Raji (cell line): Measurements from ENCODE around the gene PAPPA.

Experiments used
- POLR2A ChIP-seq: IDR thresholded peaks from 2 replicates; pipeline ENCODE4 v1.6.1; 2011; ENCODE audit warnings: low read depth, low read length, control low read depth; ENCODE audit not compliant: insufficient read depth

Gene PAPPA

DNA sequence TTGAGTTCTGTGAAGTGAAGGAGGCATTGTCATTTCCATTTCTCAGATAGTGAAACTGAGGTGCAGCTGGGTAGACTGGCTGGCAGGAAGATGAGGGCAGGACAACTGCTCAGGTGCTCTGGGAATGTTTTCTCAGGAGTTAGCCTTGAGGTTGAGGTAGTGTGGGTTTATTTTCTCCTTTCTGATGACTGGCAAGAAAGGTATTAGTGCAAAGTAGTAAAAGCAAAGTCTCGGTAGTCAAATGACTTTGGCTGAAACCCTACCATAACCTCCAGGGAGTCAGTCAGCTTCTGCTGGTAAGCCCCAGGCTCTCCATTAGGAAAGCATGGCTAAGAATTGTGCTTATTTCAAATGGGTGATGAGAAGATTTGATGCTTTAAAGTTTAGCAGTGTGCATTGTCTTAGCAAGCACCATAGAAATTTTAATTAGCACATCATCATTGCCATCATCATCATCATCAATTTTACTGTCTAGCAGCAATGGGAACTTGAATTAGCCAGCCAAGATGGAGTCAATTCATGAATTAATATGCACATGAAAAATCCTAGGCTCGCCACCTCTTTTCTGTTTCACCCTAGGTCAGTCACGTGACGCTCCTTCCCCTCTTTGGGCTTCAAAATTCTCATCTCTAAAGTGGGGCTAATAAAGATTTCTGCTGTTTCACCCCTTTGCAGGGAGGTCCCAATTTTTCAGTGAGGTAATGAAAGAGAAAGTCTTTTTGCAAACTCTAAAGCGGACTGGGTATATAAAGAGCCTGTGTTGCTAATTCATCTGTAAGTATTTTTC is 10.7 kb upstream of the PAPPA start:
- TF ChIP-seq POLR2A: no peak

DNA sequence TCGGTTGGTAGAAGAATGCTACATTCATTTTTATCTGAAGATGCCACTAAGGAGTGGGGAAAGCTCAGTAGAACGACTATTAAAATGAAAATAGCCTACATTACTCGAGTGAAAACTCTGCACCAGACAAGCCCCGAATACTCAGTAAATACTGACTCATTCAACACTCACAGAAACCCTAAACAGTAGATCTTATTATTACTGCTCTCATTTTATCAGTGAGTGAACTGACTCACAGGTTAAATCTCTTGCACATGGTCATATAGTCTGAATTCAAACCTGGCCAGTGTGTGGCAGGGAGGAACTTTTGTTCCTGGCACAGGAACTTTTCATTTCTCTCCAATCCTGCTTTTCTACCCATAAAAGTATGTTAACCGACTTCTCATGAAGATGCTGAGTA is 9.6 kb upstream of the PAPPA start:
- no peak for TF ChIP-seq POLR2A

DNA sequence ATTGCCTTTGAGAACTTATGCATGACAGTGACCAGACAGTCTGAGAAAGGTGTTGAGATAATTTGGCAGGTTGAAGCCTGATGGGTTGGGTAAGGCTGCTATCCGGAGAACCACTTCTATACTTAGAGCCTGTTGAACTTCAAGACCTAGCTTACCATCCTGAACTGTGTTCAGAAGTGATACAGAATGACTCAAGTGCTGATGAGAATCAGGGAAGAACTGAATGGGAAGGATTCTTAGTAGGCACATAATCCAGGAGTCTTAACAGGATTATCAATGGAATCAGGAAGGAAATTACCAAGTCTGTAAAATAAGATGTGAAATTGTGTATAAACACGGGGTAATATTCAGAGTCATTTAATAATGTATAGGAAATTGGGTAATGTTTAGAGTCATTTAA is 9.0 kb upstream of the PAPPA start:
- no peak for TF ChIP-seq POLR2A

DNA sequence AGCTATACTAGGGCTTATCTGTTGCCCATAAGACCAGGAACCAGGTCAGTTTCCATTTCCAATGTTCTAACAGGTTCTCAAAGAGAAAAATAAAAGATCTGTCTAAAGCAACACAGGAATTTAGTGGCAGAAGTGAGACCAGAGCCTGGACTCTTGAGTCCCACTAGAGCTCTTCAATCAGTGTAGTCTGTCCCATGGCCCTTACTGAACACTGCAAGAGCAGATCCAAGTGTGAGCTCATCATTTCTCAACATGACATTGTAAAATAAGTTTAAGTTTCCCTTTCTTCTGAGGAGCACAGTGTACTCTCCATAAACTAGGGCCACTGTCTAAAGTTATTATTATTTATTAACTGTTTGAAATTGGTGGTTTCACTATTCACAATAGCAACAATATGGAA is 8.6 kb upstream of the PAPPA start:
- no peak for TF ChIP-seq POLR2A

- TF ChIP-seq POLR2A: no peak
Measured at GRCh38 chr9:116147821-116148220, 5.8 kb upstream of the PAPPA start.

DNA sequence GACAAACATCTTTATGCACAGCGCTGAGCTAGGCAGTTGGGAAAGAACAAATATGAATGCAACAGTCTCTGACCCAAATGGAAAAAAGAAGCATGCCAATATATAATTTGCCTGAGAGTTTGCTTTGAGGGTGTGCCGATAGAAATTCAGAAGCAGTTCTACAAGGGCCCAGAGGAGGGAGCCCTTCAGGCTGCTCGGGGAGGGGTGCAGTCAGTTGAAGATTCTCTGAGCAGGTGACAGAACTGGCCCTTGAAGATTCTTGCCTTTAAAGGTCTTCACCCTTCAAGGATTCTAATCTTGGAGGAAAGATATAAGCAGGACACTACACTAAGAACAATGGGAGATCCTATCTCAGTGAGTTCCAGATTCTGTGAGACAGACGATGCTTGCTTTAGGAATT is 3.7 kb upstream of the PAPPA start:
- TF ChIP-seq POLR2A: no peak

GRCh38 chr9:116151199-116151598 is 2.4 kb upstream of the PAPPA start:
- TF ChIP-seq POLR2A: no peak

DNA sequence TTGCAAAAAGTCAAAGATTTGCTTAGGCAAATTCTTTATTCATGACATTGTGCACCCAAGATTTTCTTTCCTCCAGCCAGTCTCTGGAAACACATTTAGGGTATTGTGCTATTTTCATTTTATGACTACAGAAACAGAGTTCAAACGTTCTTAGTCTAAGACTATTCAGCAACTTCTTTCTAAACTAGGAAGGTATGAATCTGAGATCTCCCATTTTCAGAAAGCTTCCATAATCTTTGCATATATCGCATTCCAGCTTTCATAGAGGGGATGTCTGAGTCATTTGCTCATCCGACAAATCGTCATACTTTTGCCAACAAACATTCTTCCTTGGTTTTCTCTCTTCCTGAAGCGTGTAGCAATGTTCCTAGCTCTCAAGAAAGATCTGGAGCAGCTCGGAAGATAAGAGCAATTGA is 1.6 kb upstream of the PAPPA start:
- no peak for TF ChIP-seq POLR2A

DNA sequence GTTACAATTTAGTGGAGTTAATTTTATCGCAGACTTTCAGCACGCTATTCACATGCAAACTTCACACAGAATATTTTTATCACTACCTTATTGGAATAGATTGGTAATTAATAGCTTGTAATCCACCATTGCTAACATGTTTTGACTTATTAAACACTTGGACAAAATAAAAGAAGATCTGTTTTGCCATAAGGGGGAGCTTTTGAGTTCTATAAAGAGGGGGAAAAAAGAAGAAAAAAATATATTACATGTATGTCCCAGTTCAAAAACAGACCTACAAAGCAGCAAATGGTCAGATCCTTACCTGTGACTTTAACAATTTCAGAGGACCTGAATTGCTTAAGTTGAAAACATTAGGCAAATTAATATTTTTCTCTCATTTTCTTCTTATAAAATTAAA is 1.2 kb upstream of the PAPPA start:
- TF ChIP-seq POLR2A: no peak

GRCh38 chr9:116152941-116153764 is 438 bp upstream of the PAPPA start:
- no peak for TF ChIP-seq POLR2A

GRCh38 chr9:116154334-116154975 is 864 bp downstream of the PAPPA start:
- TF ChIP-seq POLR2A: no peak

GRCh38 chr9:116154976-116155697 is 1.5 kb downstream of the PAPPA start:
- TF ChIP-seq POLR2A: no peak

GRCh38 chr9:116155698-116156039 is 2.1 kb downstream of the PAPPA start:
- no peak for TF ChIP-seq POLR2A

- TF ChIP-seq POLR2A: no peak
Measured at GRCh38 chr9:116156621-116157314, 3.2 kb downstream of the PAPPA start.
